T-helper 1 cell (primary cell): Measurements from ENCODE around the gene ZEB1.
"Not testable (repeated sequence)": the region's sequence is repeated elsewhere in the genome, so short reads cannot be mapped to it uniquely, and the experiment has no call there.

Source experiments
- DNase-seq, 5 donors: peaks; one replicate each; pipeline ENCODE4 v3.0.0-alpha.2; 2012 to 2020

ZEB1 gene

DNA sequence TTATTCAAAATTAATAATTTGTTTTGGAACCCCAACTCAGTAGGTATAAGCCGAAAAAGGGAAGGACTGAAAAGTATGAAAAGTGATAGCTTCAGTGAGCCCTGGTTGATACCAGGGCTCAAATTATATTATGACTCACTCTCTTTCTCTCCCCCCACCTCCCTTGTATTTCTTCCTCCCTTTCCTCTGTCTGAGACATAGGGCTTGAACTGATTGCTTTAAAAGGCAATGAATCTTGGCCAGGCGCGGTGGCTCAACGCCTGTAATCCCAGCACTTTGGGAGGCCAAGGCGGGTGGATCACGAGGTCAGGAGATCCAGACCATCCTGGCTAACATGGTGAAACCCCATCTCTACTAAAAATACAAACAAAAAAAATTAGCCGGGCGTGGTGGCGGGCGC, 108.3 kb downstream of the ZEB1 start:
- DNase-seq = not testable (repeated sequence)

- peak in 1 of 5 donors; percentile 3 for DNase-seq
Observed at GRCh38 chr10:31428499-31428898, 109.5 kb downstream of the ZEB1 start.

DNA sequence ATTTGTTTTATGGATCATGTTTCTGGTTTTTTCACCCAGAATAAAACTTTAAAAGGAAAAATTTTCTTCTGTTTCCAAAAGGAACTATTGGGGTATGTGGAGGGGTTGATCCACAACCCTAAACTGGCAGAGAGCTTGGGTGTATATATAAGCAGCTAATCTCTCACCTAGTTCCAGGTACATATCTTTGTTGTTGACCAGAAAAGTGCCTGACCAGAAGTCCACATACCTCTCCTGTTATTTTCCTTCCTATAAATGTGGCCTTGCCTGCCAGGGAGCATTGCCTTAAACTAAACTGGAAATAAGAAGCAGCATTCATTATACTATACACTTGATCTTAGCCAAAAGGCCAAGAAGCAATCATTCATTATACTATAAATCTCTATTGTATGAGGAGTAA, 112.0 kb downstream of the ZEB1 start:
- no peak for DNase-seq

- DNase-seq = no peak
Observed at GRCh38 chr10:31437959-31438358, 118.9 kb downstream of the ZEB1 start.

GRCh38 chr10:31451766-31452165, 132.8 kb downstream of the ZEB1 start:
- DNase-seq = no peak

GRCh38 chr10:31456468-31456867, 137.5 kb downstream of the ZEB1 start:
- DNase-seq = no peak

- no peak for DNase-seq
Observed at GRCh38 chr10:31457858-31458257, 138.8 kb downstream of the ZEB1 start.

GRCh38 chr10:31458974-31459373, 140.0 kb downstream of the ZEB1 start:
- DNase-seq = no peak

GRCh38 chr10:31460242-31460641, 141.2 kb downstream of the ZEB1 start:
- DNase-seq = no peak

DNA sequence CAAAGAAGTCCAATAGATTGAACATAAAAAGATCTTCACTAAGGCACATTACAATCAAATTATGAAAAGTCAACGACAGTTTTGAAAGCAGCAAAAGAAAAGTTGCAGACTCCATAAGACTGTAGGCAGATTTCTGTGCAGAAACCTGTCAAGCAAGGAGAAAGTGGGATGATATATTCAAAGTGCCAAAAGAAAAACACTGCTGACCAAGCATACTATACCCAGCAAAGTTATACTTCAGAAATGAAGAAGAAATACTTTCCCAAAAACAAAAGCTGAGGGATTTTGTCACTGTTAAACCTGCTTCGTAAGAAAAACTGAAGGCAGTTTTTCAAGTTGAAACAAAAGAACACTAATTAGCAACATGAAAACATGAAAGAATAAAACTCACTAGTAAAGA, 145.5 kb downstream of the ZEB1 start:
- no peak for DNase-seq

GRCh38 chr10:31466313-31466712, 147.3 kb downstream of the ZEB1 start:
- no peak for DNase-seq

- DNase-seq = peak in 1 of 5 donors; percentile 6
Observed at GRCh38 chr10:31467791-31468535, 148.9 kb downstream of the ZEB1 start.

DNA sequence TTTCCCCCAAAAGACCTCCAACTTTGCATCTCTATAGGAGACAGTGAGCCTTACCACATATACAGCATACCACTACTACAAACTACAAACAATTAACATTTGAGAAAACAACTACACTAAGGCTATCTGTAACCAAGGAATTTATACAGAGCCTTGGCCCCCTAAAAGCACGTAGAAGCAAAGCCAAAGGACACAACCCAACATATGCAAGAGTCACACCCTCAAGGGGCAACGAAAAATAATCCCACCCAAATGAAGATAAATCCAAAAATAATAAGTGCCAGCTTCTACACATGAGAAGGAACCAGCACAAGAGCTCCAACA, 149.5 kb downstream of the ZEB1 start:
- no peak for DNase-seq

GRCh38 chr10:31475519-31475918, 156.5 kb downstream of the ZEB1 start:
- no peak for DNase-seq

GRCh38 chr10:31476088-31476487, 157.1 kb downstream of the ZEB1 start:
- no peak for DNase-seq

DNA sequence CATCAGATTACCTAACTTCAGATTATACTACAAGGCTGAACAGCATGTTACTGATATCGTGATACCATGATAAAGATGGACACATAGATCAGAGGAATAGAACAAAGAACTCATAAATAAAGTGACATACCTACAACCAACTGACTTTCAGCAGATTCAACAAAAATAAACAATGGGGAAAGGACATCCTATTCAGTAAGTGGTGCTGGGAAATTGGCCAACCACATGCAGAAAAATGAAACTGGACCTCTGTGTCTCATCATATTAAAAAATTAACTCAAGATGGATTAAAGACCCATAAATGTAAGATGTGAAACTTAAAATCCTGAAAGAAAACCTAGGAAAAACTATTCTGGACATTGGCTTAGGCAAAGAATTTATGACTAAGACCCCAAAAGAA, 158.6 kb downstream of the ZEB1 start:
- no peak for DNase-seq

DNA sequence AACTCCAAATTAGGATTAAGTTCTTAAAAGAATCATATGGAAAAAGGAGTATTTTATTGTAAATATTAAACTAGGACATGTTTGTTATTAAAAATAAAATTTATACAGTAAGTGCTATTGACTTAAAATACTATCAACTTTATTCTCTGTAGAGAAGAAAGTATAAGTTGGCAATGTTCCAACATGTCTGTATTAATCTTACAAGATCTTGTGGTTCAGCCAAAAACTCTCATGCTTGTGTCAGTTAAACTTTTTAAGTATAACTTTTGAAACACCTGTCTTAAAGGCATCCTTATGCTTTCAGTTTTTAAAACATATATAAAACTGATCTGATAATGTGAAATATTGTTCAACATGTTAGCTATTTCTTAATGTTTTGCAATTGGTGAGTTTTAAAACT, 160.7 kb downstream of the ZEB1 start:
- no peak for DNase-seq

- no peak for DNase-seq
Observed at GRCh38 chr10:31483546-31483945, 164.5 kb downstream of the ZEB1 start.

DNA sequence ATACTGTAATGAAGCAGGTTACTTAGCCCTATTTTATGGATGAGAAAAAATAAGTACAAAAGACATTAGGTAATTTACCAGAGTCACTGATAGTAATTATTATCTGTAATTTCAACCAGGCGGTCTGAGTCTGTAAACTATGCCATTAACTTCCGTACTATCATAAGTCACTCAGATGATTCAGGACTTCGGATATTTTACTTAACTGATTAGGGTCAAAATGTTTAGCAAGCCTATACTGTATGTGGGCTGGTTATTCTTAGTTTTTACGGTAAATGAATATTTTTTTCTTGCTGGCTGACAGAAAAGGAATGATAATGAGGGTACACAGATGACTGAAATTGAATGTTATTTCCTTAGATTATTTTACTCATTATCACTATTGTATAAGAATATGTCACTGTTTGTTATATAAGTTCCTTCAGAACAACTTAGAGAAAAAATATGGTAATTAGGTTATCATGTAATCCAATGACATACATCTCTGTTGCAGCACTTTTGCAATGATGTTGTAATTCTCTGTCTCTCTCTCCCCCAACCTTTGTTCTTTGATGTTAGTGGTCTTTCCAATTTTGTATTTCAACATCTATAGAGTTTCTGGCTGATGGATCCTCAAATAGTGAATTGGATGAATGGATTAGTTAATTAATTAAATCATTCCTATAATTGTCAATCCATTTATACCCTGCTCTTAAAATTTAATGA, 165.6 kb downstream of the ZEB1 start:
- no peak for DNase-seq

DNA sequence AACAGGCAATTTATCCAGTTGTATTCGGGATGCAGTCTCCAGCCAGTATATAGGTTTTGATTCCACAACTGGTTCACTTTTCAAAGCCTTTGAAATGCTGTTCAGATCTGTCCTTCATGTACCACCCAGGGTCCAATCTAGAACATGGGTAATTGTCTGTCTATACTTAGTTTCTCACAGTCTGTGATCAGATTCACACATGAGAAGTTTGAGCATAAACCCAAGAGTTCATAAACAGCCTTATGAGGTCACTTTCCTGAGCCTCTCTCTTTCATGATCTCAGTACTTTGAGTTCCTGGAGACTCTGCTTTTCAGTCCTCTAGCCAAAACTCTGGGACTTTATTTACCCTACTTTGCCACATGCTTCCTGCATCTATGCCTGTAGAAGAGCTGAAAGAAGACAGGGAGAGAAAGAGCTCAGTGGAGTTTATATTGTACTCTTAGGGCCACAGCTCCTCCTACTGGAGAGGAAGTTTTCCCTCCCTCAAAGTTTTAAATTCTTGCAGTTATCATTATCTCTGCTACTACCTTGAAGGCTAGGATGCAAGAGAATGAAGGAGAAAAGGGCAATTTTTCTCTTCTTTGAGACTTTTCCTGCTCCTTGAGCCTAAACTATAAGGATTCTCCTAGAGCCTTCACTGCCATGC, 172.0 kb downstream of the ZEB1 start:
- DNase-seq = peak in 1 of 5 donors; percentile 38

DNA sequence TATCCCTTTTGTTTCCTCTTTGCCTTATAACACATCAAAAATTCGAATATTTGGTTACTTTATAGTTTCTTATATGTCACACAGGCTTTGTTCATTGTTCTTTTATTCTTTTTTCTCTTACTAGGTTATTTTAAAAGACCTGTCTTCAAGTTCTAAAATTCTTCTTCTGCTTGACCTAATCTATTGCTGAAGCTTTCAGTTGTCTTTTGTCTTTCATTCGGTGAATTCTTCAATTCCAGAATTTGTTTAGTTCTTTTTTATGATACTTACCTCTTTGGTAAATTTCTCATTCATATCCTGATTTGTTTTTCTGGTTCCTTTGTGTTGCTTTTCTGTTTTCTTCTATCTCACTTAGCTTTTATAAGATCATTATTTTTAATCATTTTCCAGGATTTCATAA, 188.4 kb downstream of the ZEB1 start:
- no peak for DNase-seq

DNA sequence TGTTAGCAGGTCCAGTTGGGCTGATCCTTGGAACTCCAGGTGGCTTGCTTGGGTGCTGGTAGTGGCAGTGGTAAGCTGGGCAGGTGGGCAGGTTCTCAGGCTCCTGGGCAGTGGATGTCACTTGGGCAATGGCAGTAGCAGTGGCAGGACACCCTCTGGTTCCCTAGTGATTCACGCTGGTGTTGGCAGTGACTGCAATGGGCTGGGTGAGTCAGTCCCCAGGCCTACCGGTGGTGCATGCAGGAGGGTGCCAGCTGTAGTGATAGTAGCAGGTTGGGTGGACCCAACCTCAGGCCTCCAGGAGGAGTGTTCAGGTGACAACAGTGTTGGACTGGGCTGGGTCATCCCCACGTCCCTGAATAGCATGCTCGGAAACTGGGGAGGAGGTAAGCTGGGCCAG, 189.2 kb downstream of the ZEB1 start:
- DNase-seq = no peak

DNA sequence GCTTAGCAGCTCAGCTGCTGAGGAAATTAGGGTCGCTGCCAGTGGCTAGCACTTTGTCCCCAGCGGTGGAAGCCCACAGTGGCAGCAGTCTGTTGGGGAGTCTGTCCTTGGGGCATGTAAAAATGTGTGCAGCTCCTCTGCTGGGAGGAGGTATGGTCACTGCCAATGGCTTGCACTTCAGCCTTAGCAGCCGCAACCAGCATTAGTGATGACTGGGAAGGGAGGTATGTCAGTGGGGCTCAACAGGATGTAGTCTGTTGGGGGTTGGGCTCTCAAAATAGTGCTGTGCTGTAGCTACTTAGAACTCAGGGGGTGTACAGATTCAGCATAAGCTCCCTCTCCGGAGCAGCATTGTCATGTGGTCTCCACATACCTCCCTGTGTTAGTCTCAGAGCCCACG, 189.9 kb downstream of the ZEB1 start:
- DNase-seq = no peak

DNA sequence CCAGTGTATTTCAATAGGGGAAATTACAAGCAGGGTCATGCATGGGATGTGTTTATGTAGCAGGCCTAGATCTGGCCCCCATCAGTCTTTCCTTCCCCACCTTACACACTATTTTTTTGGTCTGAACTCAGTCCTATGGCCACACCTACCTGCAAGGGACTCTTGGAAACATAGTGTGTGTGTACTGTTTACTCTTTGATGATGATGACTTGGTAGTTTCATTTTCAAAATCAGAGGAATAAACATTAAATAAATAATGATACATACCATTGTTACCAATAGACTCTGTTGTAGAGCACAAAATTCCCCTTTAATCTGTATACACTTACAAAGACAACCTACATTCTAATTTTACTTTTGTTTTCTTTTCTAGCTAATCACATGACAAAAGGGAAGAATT, 191.0 kb downstream of the ZEB1 start:
- no peak for DNase-seq
